Natural killer cell (primary cell): ENCODE measurements around the gene TCERG1L. TPM values are rescaled to one million over a fixed set of nuclear protein-coding genes. Genes with fewer than 3 reads are reported as not detected.
"Not testable (repeated sequence)": the region's sequence is repeated elsewhere in the genome, so short reads cannot be mapped to it uniquely, and the experiment has no call there.

ENCODE experiments used
- ATAC-seq, 3 donors: fragments of 150-1000 bp in 2 of 3; fragments of 200-7000 bp in 1 of 3; cut with Tn5 transposase; 1 replicate in 1 of 3; 2 replicates in 2 of 3; pipeline ENCODE4 v1.10.0; 2021; ENCODE audit warnings: mild to moderate bottlenecking in 2 of 3, moderate library complexity in 2 of 3
- DNase-seq, 2 donors: peaks; one replicate each; pipeline versions ENCODE4 v3.0.0 to v3.0.0-alpha.2; 2013 to 2021; ENCODE audit warnings: mixed read lengths in 1 of 2
- H3K27ac ChIP-seq: one replicate; pipeline ENCODE4 v1.5.1; 2013; ENCODE audit warnings: mild to moderate bottlenecking, low read length
- H3K27me3 ChIP-seq: one replicate; pipeline ENCODE4 v1.6.1; 2013; ENCODE audit warnings: low read length; ENCODE audit not compliant: control insufficient read depth, insufficient read depth
- H3K36me3 ChIP-seq: one replicate; pipeline ENCODE4 v1.6.1; 2013; ENCODE audit warnings: low read length; ENCODE audit not compliant: control insufficient read depth, insufficient read depth
- H3K4me1 ChIP-seq: one replicate; pipeline ENCODE4 v1.6.1; 2013; ENCODE audit warnings: low read length; ENCODE audit not compliant: control insufficient read depth, insufficient read depth
- H3K4me3 ChIP-seq: one replicate; pipeline ENCODE4 v1.5.1; 2013; ENCODE audit warnings: low read length
- H3K9me3 ChIP-seq: one replicate; pipeline ENCODE4 v1.6.1; 2013; ENCODE audit warnings: low read length; ENCODE audit not compliant: control insufficient read depth, insufficient read depth
- H3K27ac Mint-ChIP-seq, 2 donors: one replicate each; pipeline ENCODE4 v1.8.0; 2022; ENCODE audit warnings: mild to moderate bottlenecking in 2 of 2, mixed read lengths in 2 of 2, moderate library complexity in 1 of 2
- H3K27me3 Mint-ChIP-seq, 2 donors: one replicate each; pipeline ENCODE4 v1.8.0; 2022; ENCODE audit warnings: low read depth in 2 of 2, mixed read lengths in 2 of 2
- H3K36me3 Mint-ChIP-seq: one replicate; pipeline ENCODE4 v1.8.0; 2022; ENCODE audit warnings: mixed read lengths
- H3K4me1 Mint-ChIP-seq, 2 donors: one replicate each; pipeline ENCODE4 v1.8.0; 2022; ENCODE audit warnings: mixed read lengths in 2 of 2
- H3K4me3 Mint-ChIP-seq: one replicate; pipeline ENCODE4 v1.8.0; 2022; ENCODE audit warnings: mild to moderate bottlenecking, moderate library complexity, mixed read lengths
- H3K9me3 Mint-ChIP-seq, 2 donors: one replicate each; pipeline ENCODE4 v1.8.0; 2022; ENCODE audit warnings: mixed read lengths in 2 of 2
- CTCF ChIP-seq: fragments of 200-600 bp; IDR thresholded peaks from one replicate; pipeline ENCODE4 v1.8.0; 2022; ENCODE audit warnings: antibody characterized with exemption
- WGBS: methylation state at CpG from one replicate; pipeline ENCODE4 v1.1.7; 2013; ENCODE audit warnings: missing lambda C conversion rate; ENCODE audit not compliant: insufficient coverage; 5-methylcytosine and 5-hydroxymethylcytosine counted together
- intact Hi-C: fragments of 100-400 bp; cut with micrococcal nuclease; formaldehyde crosslinking; loops from one replicate; pipeline ENCODE4 v1.14.2; 2022
- total RNA-seq, 4 donors: library from RNA; stranded (reverse); fragments of 120-200 nt in 1 of 4; gene quantifications; one replicate each; pipeline versions ENCODE4 v1.2.3 to v1.2.4, GENCODE V29; 2013 to 2022

The TCERG1L gene
- total RNA-seq, 3 donors from 2014 or later (not counting 1 experiment from before 2014, with no cell fraction given) = 0.48 TPM; not detected in 2

GRCh38 chr10:131080571-131080970 lies 230.9 kb downstream of the TCERG1L start:
- no peak for TF ChIP-seq CTCF
- H3K4me1 Mint-ChIP-seq = peaks cover 4 to 6% of the 10 kb centered on the region in 2 donors
- DNase-seq = no peak
- no peak overlapping the region for H3K4me3 ChIP-seq
- no peaks in the 10 kb centered on the region for H3K9me3 Mint-ChIP-seq
- no peaks in the 10 kb centered on the region for H3K9me3 ChIP-seq
- no peaks in the 10 kb centered on the region for H3K27me3 Mint-ChIP-seq
- no peak for ATAC-seq
- no peak overlapping the region for H3K27ac ChIP-seq
- H3K36me3 ChIP-seq = no peaks in the 10 kb centered on the region
- no peak overlapping the region for H3K4me3 Mint-ChIP-seq
- H3K36me3 Mint-ChIP-seq = no peaks in the 10 kb centered on the region
- no peaks in the 10 kb centered on the region for H3K27me3 ChIP-seq
- 86% methylated on average over 6 of the region's 6 CpGs for WGBS
- intact Hi-C loops = no loop called here
- no peaks in the 10 kb centered on the region for H3K4me1 ChIP-seq
- no peak overlapping the region for H3K27ac Mint-ChIP-seq

- TF ChIP-seq CTCF = no peak
- Histone ChIP-seq H3K36me3 (no peaks in the 10 kb centered on the region), H3K27me3 (no peaks in the 10 kb centered on the region), H3K27ac (no peak overlapping the region), H3K4me1 (no peaks in the 10 kb centered on the region), H3K9me3 (no peaks in the 10 kb centered on the region), H3K4me3 (no peak overlapping the region)
- no peak overlapping the region for H3K27ac Mint-ChIP-seq
- DNase-seq = no peak
- no peaks in the 10 kb centered on the region for H3K27me3 Mint-ChIP-seq
- H3K36me3 Mint-ChIP-seq = no peaks in the 10 kb centered on the region
- ATAC-seq = no peak
- H3K4me1 Mint-ChIP-seq = peaks cover 4 to 6% of the 10 kb centered on the region in 2 donors
- no peak overlapping the region for H3K4me3 Mint-ChIP-seq
- WGBS = 93% methylated on average over 8 of the region's 8 CpGs
- intact Hi-C loops = no loop called here
- no peaks in the 10 kb centered on the region for H3K9me3 Mint-ChIP-seq
Observed at GRCh38 chr10:131079314-131079713, 232.2 kb downstream of the TCERG1L start.

GRCh38 chr10:131078882-131079280 lies 232.6 kb downstream of the TCERG1L start:
- H3K36me3 ChIP-seq, H3K9me3 Mint-ChIP-seq, H3K36me3 Mint-ChIP-seq, H3K9me3 ChIP-seq, ATAC-seq, H3K4me1 ChIP-seq, H3K27me3 Mint-ChIP-seq, H3K27me3 ChIP-seq, DNase-seq, H3K27ac Mint-ChIP-seq, intact Hi-C loops, H3K4me3 ChIP-seq, H3K27ac ChIP-seq, H3K4me1 Mint-ChIP-seq, H3K4me3 Mint-ChIP-seq: not testable (repeated sequence)
- WGBS = 87% methylated on average over 19 of the region's 19 CpGs

- no peak for DNase-seq
- H3K9me3 Mint-ChIP-seq = no peaks in the 10 kb centered on the region
- no peak overlapping the region for H3K4me3 Mint-ChIP-seq
- H3K4me1 ChIP-seq = no peaks in the 10 kb centered on the region
- no peak for ATAC-seq
- H3K4me1 Mint-ChIP-seq = peaks cover 4 to 6% of the 10 kb centered on the region in 2 donors
- 83% methylated on average over 17 of the region's 18 CpGs for WGBS
- H3K27me3 ChIP-seq = no peaks in the 10 kb centered on the region
- H3K27ac Mint-ChIP-seq = no peak overlapping the region
- H3K27ac ChIP-seq = no peak overlapping the region
- no peaks in the 10 kb centered on the region for H3K36me3 ChIP-seq
- H3K36me3 Mint-ChIP-seq = no peaks in the 10 kb centered on the region
- intact Hi-C loops = no loop called here
- H3K27me3 Mint-ChIP-seq = no peaks in the 10 kb centered on the region
- H3K4me3 ChIP-seq = no peak overlapping the region
- no peak for TF ChIP-seq CTCF
- no peaks in the 10 kb centered on the region for H3K9me3 ChIP-seq
Observed at GRCh38 chr10:131078131-131078881, 233.2 kb downstream of the TCERG1L start.
